ENCODE data around the gene TPRG1.

- TF ChIP-seq CTCF (IDR thresholded peaks at IDR 0.05) (no peak), POLR2A (IDR thresholded peaks at IDR 0.05) (no peak)
These were observed 197.9 kb downstream of the TPRG1 start for GRCh38 chr3:189369636-189370035.

Measured in Peyer's patch (tissue), 4 donors.